GM23338 (cell line): ENCODE measurements around the gene CHCHD3.

Experiments used
- CTCF ChIP-seq, 2 experiments: fragments of 200-600 bp in 1 of 2; sonication (generic) in 1 of 2; conservative IDR thresholded peaks; 2 replicates each; pipeline versions ENCODE4 v1.5.1 to v1.6.1; 2016 to 2017; ENCODE audit warnings: antibody characterized with exemption in 2 of 2, low read depth in 2 of 2, mild to moderate bottlenecking in 2 of 2, moderate library complexity in 1 of 2
- EZH2phosphoT487 ChIP-seq: fragments of 200-600 bp; sonication (generic); IDR thresholded peaks from one replicate; pipeline ENCODE4 v1.8.1; 2018; ENCODE audit warnings: antibody characterized with exemption; ENCODE audit not compliant: unreplicated experiment
- POLR2AphosphoS5 ChIP-seq: IDR thresholded peaks from 2 replicates; pipeline ENCODE4 v1.6.1; 2016; ENCODE audit warnings: antibody characterized with exemption, low read depth
- REST ChIP-seq: IDR thresholded peaks from one replicate; pipeline ENCODE4 v1.6.1; 2018; ENCODE audit warnings: antibody characterized with exemption; ENCODE audit not compliant: unreplicated experiment

GRCh38 chr7:132935608-132936007 is 146.3 kb downstream of the CHCHD3 start:
- no peak for TF ChIP-seq POLR2AphosphoS5
- no peak for TF ChIP-seq CTCF (conservative IDR thresholded peaks at IDR 0.05; ENCODE audit: low read depth in 2 of 2)
- no peak for TF ChIP-seq REST
- no peak for TF ChIP-seq EZH2phosphoT487
